Astrocyte of the cerebellum (primary cell): ENCODE results near the gene NECAB2.
A peak's percentile ranks its signal among the peaks of the same experiment; 100 is the strongest.

Experiments used
- DNase-seq: peaks from one replicate; pipeline ENCODE4 v3.0.0-alpha.2; 2011; ENCODE audit warnings: low read depth
- H3K4me3 ChIP-seq: 2 replicates; pipeline ENCODE4 v1.5.1; 2011; ENCODE audit warnings: mild to moderate bottlenecking, low read depth, low read length, moderate library complexity
- in situ Hi-C: cut with HindIII; loops from 2 replicates; pipeline ENCODE4 v1.10.0; 2017; ENCODE audit warnings: low sequenced_read_pairs
- TF ChIP-seq, protein P1 (sequence below): IDR thresholded peaks from 2 replicates; pipeline ENCODE4 v1.5.1; 2012; ENCODE audit warnings: low read length, low read depth, moderate library complexity, mild to moderate bottlenecking; ENCODE audit errors: missing control alignments

The NECAB2 gene

GRCh38 chr16:83994703-83995102 lies 26.7 kb downstream of the NECAB2 start:
- no peak overlapping the region for H3K4me3 ChIP-seq
- in situ Hi-C loops: no loop called here
- no peak for DNase-seq
- TF ChIP-seq, protein P1, sequence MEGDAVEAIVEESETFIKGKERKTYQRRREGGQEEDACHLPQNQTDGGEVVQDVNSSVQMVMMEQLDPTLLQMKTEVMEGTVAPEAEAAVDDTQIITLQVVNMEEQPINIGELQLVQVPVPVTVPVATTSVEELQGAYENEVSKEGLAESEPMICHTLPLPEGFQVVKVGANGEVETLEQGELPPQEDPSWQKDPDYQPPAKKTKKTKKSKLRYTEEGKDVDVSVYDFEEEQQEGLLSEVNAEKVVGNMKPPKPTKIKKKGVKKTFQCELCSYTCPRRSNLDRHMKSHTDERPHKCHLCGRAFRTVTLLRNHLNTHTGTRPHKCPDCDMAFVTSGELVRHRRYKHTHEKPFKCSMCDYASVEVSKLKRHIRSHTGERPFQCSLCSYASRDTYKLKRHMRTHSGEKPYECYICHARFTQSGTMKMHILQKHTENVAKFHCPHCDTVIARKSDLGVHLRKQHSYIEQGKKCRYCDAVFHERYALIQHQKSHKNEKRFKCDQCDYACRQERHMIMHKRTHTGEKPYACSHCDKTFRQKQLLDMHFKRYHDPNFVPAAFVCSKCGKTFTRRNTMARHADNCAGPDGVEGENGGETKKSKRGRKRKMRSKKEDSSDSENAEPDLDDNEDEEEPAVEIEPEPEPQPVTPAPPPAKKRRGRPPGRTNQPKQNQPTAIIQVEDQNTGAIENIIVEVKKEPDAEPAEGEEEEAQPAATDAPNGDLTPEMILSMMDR: no peak

GRCh38 chr16:83995754-83996153 lies 27.7 kb downstream of the NECAB2 start:
- in situ Hi-C loops: no loop called here
- peak; percentile 12 for DNase-seq
- no peak overlapping the region for H3K4me3 ChIP-seq
- TF ChIP-seq, protein P1: no peak

GRCh38 chr16:83996481-83997252 lies 28.6 kb downstream of the NECAB2 start:
- H3K4me3 ChIP-seq: no peak overlapping the region
- in situ Hi-C loops: no loop called here
- TF ChIP-seq, protein P1: no peak
- no peak for DNase-seq

GRCh38 chr16:83998091-83998490 lies 30.0 kb downstream of the NECAB2 start:
- TF ChIP-seq, protein P1: no peak
- in situ Hi-C loops: no loop called here
- H3K4me3 ChIP-seq: no peak overlapping the region
- no peak for DNase-seq

DNA sequence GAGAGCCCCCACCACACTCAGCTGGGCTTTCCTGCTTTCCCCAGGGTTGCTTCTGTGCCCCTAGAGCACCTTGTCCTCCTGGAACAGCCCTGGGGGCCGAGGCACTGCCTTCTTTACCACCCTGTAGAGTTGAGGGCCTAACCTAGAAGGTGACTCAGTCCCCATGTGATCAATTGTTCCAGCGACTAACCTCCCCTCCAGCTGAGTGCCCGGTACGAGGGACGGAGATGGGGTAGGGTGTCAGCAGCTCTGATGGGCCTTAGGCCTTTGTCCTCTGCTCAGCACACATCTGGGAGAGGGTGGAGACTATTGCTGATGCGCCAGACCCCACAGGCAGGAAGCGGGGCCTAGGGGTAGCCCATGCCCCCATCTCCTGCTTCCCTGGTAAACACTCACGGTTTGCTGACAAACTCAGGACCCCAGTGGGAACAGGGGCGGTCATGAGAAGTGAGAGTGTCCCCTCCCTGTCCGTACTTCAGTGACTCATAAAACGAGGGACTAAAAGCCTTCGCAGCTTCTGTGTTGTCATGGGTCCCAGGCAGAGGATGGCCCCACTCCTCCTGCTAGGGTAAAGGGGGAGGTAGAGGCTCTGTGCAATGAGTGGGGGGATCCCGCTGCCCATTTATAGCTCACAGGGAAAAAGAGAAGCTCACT lies 33.1 kb downstream of the NECAB2 start:
- no peak overlapping the region for H3K4me3 ChIP-seq
- in situ Hi-C loops: no loop called here
- TF ChIP-seq, protein P1: no peak
- no peak for DNase-seq

- H3K4me3 ChIP-seq: no peak overlapping the region
- TF ChIP-seq, protein P1: no peak
- in situ Hi-C loops: no loop called here
- no peak for DNase-seq
Measured at GRCh38 chr16:84001726-84002125, 33.7 kb downstream of the NECAB2 start.
